ENCODE data around the gene AQP12B.
"Not testable (repeated sequence)": the region's sequence is repeated elsewhere in the genome, so short reads cannot be mapped to it uniquely, and the experiment has no call there.

AQP12B gene

DNA sequence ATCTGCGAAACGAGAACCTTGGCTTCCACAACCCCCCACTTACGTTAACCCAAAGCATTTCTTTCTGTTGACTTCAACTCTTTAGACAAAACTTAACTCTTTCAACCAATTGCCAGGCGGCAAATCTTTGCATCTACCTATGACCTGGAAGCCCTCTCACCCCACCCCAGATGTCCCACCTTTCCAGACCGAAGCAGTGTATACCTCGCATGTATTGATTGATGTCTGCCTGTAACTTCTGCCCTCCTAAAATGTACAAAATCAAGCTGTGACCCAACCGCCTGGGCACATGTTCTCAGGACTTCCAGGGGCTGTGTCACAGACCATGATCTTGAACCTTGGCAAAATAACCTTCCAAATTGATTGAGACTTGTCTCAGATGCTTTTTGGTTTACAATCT, 12.3 kb downstream of the AQP12B start:
- Histone ChIP-seq H3K4me3 (replicated peaks; ENCODE audit: low read depth, low read length) (no peak overlapping the region), H3K27me3 (replicated peaks; ENCODE audit: control insufficient read depth, insufficient read depth, low read length) (no peaks in the 10 kb centered on the region), H3K36me3 (ENCODE audit: control insufficient read depth, insufficient read depth, low read length) (no peaks in the 10 kb centered on the region)
- TF ChIP-seq, protein P1, sequence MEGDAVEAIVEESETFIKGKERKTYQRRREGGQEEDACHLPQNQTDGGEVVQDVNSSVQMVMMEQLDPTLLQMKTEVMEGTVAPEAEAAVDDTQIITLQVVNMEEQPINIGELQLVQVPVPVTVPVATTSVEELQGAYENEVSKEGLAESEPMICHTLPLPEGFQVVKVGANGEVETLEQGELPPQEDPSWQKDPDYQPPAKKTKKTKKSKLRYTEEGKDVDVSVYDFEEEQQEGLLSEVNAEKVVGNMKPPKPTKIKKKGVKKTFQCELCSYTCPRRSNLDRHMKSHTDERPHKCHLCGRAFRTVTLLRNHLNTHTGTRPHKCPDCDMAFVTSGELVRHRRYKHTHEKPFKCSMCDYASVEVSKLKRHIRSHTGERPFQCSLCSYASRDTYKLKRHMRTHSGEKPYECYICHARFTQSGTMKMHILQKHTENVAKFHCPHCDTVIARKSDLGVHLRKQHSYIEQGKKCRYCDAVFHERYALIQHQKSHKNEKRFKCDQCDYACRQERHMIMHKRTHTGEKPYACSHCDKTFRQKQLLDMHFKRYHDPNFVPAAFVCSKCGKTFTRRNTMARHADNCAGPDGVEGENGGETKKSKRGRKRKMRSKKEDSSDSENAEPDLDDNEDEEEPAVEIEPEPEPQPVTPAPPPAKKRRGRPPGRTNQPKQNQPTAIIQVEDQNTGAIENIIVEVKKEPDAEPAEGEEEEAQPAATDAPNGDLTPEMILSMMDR (IDR thresholded peaks at IDR 0.05; ENCODE audit: insufficient read depth, low read length, poor library complexity, severe bottlenecking) = no peak
- no peak for DNase-seq (ENCODE audit: extremely low read depth, insufficient read length)

DNA sequence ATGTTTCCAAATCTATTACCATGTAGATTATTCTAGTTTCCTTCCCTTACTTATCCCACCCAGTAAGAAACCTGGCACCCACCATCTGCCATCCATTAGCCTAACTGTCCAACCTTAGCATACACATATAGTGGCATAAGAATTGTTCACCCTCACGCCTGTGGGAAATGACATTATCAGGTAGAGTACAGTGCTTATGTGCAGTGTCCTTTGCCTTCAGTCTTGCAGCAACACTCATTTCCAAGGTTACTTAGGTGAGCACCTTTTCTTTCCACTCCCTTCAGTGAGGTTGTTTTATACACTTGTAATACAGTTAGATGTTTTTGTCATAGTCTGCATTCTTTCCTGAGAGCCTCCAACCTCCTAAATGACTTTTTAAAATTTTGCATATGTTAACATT, 18.1 kb downstream of the AQP12B start:
- H3K36me3 ChIP-seq (ENCODE audit: control insufficient read depth, insufficient read depth, low read length) = no peaks in the 10 kb centered on the region
- TF ChIP-seq, protein P1 (IDR thresholded peaks at IDR 0.05; ENCODE audit: insufficient read depth, low read length, poor library complexity, severe bottlenecking) = no peak
- H3K27me3 ChIP-seq (replicated peaks; ENCODE audit: control insufficient read depth, insufficient read depth, low read length) = no peaks in the 10 kb centered on the region; the same call in none of the 2 replicates
- no peak overlapping the region for H3K4me3 ChIP-seq (replicated peaks; ENCODE audit: low read depth, low read length)
- no peak for DNase-seq (ENCODE audit: extremely low read depth, insufficient read length)

DNA sequence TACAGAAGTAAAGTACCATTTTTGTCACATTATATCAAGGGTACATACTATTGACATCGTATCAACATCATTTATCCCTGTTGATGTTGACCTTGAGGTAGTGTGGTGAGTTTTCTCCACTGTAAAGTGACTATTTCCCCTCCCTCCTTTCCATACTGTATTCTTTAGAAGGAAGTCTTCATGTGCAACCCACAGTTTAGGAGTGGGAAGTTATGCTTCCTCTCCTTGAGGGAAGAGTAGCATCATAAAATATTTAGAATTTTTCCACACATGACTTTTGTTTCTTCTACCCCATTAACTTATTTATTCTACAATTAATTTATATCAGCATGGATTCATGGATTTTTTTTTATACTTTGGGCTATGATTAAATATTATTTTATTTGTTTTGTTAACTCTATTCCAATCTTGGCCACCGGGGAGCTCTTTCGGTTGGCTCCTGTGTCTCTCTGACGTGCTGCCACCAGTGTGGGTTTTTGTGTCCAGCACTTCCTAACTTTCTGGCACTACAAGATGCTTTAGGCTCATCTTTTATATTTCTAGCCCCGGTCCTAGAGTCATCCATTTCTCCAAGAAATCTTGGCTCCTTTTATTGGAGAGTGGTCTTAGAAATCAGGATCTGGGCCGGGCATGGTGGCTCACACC, 19.0 kb downstream of the AQP12B start:
- TF ChIP-seq, protein P1 (IDR thresholded peaks at IDR 0.05; ENCODE audit: insufficient read depth, low read length, poor library complexity, severe bottlenecking) = no peak
- Histone ChIP-seq H3K27me3 (replicated peaks; ENCODE audit: control insufficient read depth, insufficient read depth, low read length) (no peaks in the 10 kb centered on the region; the same call in none of the 2 replicates), H3K4me3 (replicated peaks; ENCODE audit: low read depth, low read length) (no peak overlapping the region), H3K36me3 (ENCODE audit: control insufficient read depth, insufficient read depth, low read length) (no peaks in the 10 kb centered on the region)
- no peak for DNase-seq (ENCODE audit: extremely low read depth, insufficient read length)

DNA sequence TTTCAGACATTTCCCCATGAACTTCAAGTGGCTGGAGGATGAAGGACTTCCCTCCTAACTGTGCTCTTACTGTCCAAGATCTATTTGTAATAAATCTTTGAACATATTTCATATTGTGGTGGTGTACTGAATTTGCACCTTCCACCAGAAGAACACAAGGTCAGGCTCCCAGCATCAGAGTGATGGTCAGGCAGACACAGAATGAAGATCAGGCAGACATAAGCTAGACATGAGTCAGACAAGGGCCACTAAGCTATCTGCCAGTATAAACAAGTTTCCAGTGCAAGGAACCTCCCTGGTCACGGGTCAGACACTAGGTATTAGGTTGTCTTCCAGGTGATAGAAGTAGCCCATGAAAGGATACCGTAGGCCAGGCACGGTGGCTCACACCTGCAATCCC, 20.0 kb downstream of the AQP12B start:
- TF ChIP-seq, protein P1 (IDR thresholded peaks at IDR 0.05; ENCODE audit: insufficient read depth, low read length, poor library complexity, severe bottlenecking) = no peak
- H3K27me3 ChIP-seq (replicated peaks; ENCODE audit: control insufficient read depth, insufficient read depth, low read length) = no peaks in the 10 kb centered on the region; the same call in none of the 2 replicates
- no peak for DNase-seq (ENCODE audit: extremely low read depth, insufficient read length)
- no peaks in the 10 kb centered on the region for H3K36me3 ChIP-seq (ENCODE audit: control insufficient read depth, insufficient read depth, low read length)
- H3K4me3 ChIP-seq (replicated peaks; ENCODE audit: low read depth, low read length) = no peak overlapping the region

DNA sequence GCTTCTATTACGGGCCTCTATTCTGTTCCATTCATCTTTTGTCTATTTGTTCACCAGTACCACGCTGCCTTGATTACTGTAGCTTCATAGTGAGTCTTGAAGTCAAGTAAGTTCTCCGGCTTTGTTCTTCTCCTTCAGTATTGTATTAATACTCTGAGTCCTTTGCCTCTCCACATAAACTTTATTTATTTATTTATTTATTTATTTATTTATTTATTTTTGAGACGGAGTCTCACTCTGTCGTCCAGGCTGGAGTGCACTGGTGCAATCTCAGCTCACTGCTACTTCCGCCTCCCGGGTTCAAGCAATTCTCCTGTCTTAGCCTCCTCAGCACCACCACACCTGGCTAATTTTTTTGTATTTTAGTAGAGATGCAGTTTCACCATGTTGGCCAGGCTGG, 22.8 kb downstream of the AQP12B start:
- not testable (repeated sequence) for H3K27me3 ChIP-seq (replicated peaks; ENCODE audit: control insufficient read depth, insufficient read depth, low read length); H3K4me3 ChIP-seq (replicated peaks; ENCODE audit: low read depth, low read length); DNase-seq (ENCODE audit: extremely low read depth, insufficient read length)

DNA sequence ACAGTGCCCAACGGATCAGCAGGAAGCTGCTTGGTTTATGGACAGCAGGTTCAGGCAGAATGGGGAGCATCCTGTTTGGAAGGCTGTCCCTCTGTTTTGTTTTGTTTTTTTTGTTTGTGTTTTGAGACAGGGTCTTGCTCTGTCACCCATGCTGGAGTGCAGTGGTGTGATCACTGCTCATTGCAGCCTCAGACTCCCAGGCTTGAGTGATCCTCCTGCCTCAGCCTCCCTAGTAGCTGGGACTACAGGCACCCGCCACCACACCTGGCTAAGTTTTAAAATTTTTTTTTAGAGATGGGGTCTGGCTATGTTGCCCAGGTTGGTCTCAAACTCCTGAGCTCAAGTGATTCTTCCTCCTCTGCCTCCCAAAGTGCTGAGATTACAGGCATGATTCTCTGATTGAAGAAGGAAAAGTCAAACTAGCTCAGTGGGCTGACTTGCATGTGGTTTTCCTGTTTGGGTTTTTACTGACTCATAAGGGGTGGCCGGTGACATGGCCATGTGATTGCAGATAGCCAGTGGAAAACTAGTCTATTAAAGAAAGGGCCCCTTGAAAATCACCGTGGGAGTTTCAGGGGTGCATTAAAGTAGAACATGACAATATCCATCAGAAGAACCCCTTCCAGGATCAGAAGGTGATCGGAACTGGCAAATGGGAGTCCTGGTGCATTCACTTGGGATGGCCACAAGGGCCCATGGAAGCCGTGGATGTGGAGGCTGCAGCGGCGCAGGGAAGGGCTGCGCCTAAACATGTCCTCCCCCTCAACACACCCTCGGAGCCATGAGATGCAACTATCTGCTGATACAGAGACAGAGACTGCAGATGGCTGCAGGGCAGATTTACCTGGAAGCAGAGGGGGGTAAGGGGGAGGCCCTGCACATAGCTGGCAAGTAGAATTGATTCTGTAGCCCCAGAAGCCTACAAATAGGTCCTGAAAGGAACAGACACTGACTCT, 26.5 kb downstream of the AQP12B start:
- TF ChIP-seq, protein P1 (IDR thresholded peaks at IDR 0.05; ENCODE audit: insufficient read depth, low read length, poor library complexity, severe bottlenecking) = no peak
- no peak overlapping the region for H3K4me3 ChIP-seq (replicated peaks; ENCODE audit: low read depth, low read length)
- no peaks in the 10 kb centered on the region for H3K27me3 ChIP-seq (replicated peaks; ENCODE audit: control insufficient read depth, insufficient read depth, low read length)
- no peaks in the 10 kb centered on the region for H3K36me3 ChIP-seq (ENCODE audit: control insufficient read depth, insufficient read depth, low read length)
- no peak for DNase-seq (ENCODE audit: extremely low read depth, insufficient read length)

More for the DNA sequence above, 22.8 kb downstream of the AQP12B start:
- H3K36me3 ChIP-seq (ENCODE audit: control insufficient read depth, insufficient read depth, low read length) = not testable (repeated sequence)

All from GM06990 (cell line).